IMR-90 (cell line): ENCODE measurements around the gene RGPD4. TPM values are rescaled to one million over a fixed set of nuclear protein-coding genes. Genes with fewer than 3 reads are reported as not detected.
"Not testable (repeated sequence)": the region's sequence is repeated elsewhere in the genome, so short reads cannot be mapped to it uniquely, and the experiment has no call there.

ENCODE experiments used
- ATAC-seq: fragments of 200-7000 bp; cut with Tn5 transposase; 2 replicates; pipeline ENCODE4 v1.9.1; 2020; ENCODE audit warnings: low read depth, mild to moderate bottlenecking, moderate library complexity
- BruUV-seq: library from RNA; stranded (reverse); fragments of 400-500 nt; replicated peaks from 2 replicates; lab custom pipeline; 2021; lab: Mats Ljungman, UMichigan
- CTCF ChIA-PET: fragments of 300-600 bp; formaldehyde crosslinking; extraction: SDS; loops from one replicate; lab custom pipeline; 2021; ENCODE audit warnings: antibody characterized with exemption; lab: Yijun Ruan, JAX
- POLR2A ChIA-PET: fragments of 300-600 bp; sonication (Branson Sonifier 250); formaldehyde crosslinking; loops from one replicate; lab custom pipeline; 2022; ENCODE audit warnings: antibody characterized with exemption; ENCODE audit not compliant: unreplicated experiment; lab: Charles Lee
- DNase-seq: peaks from one replicate; pipeline ENCODE4 v3.0.0; 2013
- H2AFZ ChIP-seq: replicated peaks from 2 replicates; pipeline ENCODE3; 2013; ENCODE audit warnings: low read length, mild to moderate bottlenecking; ENCODE audit not compliant: poor library complexity
- H2AK5ac ChIP-seq: 2 replicates; pipeline ENCODE4 v1.6.1; 2013; ENCODE audit warnings: low read depth, low read length, inconsistent platforms
- H2AK9ac ChIP-seq: replicated peaks from 2 replicates; pipeline ENCODE3; 2013; ENCODE audit warnings: mild to moderate bottlenecking, low read depth, low read length, moderate library complexity; ENCODE audit not compliant: poor library complexity
- H2BK120ac ChIP-seq: 2 replicates; pipeline ENCODE4 v1.6.1; 2013; ENCODE audit warnings: low read depth, low read length, inconsistent platforms
- H2BK15ac ChIP-seq: 3 replicates; pipeline ENCODE4 v1.6.1; 2013; ENCODE audit warnings: low read depth, low read length, inconsistent platforms
- H2BK20ac ChIP-seq: 2 replicates; pipeline ENCODE4 v1.6.1; 2013; ENCODE audit warnings: low read depth, mild to moderate bottlenecking, inconsistent platforms, low read length, moderate library complexity
- H2BK5ac ChIP-seq: 2 replicates; pipeline ENCODE4 v1.6.1; 2013; ENCODE audit warnings: mild to moderate bottlenecking, low read depth, low read length, inconsistent platforms; ENCODE audit not compliant: poor library complexity, severe bottlenecking
- H3K14ac ChIP-seq: replicated peaks from 2 replicates; pipeline ENCODE4 v1.6.1; 2013; ENCODE audit warnings: low read depth, low read length, inconsistent platforms
- H3K18ac ChIP-seq: 2 replicates; pipeline ENCODE4 v1.6.1; 2013; ENCODE audit warnings: low read depth, low read length, control low read depth
- H3K23ac ChIP-seq: 2 replicates; pipeline ENCODE4 v1.6.1; 2013; ENCODE audit warnings: low read depth, low read length, inconsistent platforms
- H3K27ac ChIP-seq: 2 replicates; pipeline ENCODE4 v1.5.1; 2013; ENCODE audit warnings: mild to moderate bottlenecking, control low read depth, low read length; ENCODE audit not compliant: insufficient read depth
- H3K27me3 ChIP-seq: 2 replicates; pipeline ENCODE4 v1.6.1; 2013; ENCODE audit warnings: low read length; ENCODE audit not compliant: control insufficient read depth, insufficient read depth
- H3K36me3 ChIP-seq: 2 replicates; pipeline ENCODE4 v1.6.1; 2013; ENCODE audit warnings: low read length, mixed read lengths; ENCODE audit not compliant: control insufficient read depth, insufficient read depth
- H3K4ac ChIP-seq: 2 replicates; pipeline ENCODE4 v1.6.1; 2013; ENCODE audit warnings: low read depth, low read length, inconsistent platforms
- H3K4me1 ChIP-seq: 2 replicates; pipeline ENCODE4 v1.6.1; 2013; ENCODE audit warnings: low read length, mixed read lengths; ENCODE audit not compliant: control insufficient read depth, insufficient read depth
- H3K4me2 ChIP-seq: 2 replicates; pipeline ENCODE4 v1.6.1; 2013; ENCODE audit warnings: low read depth, mild to moderate bottlenecking, control low read depth, low read length, moderate library complexity
- H3K4me3 ChIP-seq: 2 replicates; pipeline ENCODE4 v1.5.1; 2013; ENCODE audit warnings: low read depth, mild to moderate bottlenecking, control low read depth, low read length, moderate library complexity; ENCODE audit not compliant: insufficient read depth
- H3K56ac ChIP-seq: 2 replicates; pipeline ENCODE4 v1.6.1; 2013; ENCODE audit warnings: low read length, inconsistent platforms; ENCODE audit not compliant: insufficient read depth; ENCODE audit errors: extremely low read depth
- H3K79me1 ChIP-seq, 2 experiments: 2 replicates each; pipeline ENCODE4 v1.6.1; 2013; ENCODE audit warnings: low read length in 2 of 2, inconsistent platforms in 1 of 2, low read depth in 1 of 2
- H3K9ac ChIP-seq: 2 replicates; pipeline ENCODE4 v1.6.1; 2013; ENCODE audit warnings: low read depth, low read length, control low read depth
- H3K9me1 ChIP-seq: 2 replicates; pipeline ENCODE4 v1.6.1; 2013; ENCODE audit warnings: low read length, inconsistent platforms; ENCODE audit not compliant: insufficient read depth
- H3K9me3 ChIP-seq: 2 replicates; pipeline ENCODE4 v1.6.1; 2013; ENCODE audit warnings: low read length; ENCODE audit not compliant: control insufficient read depth, insufficient read depth
- H4K20me1 ChIP-seq: 2 replicates; pipeline ENCODE4 v1.6.1; 2013; ENCODE audit warnings: low read length, inconsistent platforms; ENCODE audit not compliant: insufficient read depth
- H4K5ac ChIP-seq: 2 replicates; pipeline ENCODE4 v1.6.1; 2013; ENCODE audit warnings: mild to moderate bottlenecking, low read depth, low read length, control low read depth
- H4K8ac ChIP-seq, 2 experiments: 2 replicates each; pipeline ENCODE4 v1.6.1; 2013; ENCODE audit warnings: low read depth in 2 of 2, low read length in 2 of 2, control low read depth in 1 of 2, inconsistent platforms in 1 of 2
- H4K91ac ChIP-seq: 2 replicates; pipeline ENCODE4 v1.6.1; 2013; ENCODE audit warnings: low read depth, low read length, inconsistent platforms; ENCODE audit not compliant: insufficient read depth
- WGBS, 2 experiments: methylation state at CpG; one replicate each; pipeline versions ENCODE4 v1.1.5 to v1.1.7; 2013; ENCODE audit warnings: missing lambda C conversion rate in 2 of 2; ENCODE audit not compliant: insufficient read length in 1 of 2; ENCODE audit errors: extremely low coverage in 2 of 2; 5-methylcytosine and 5-hydroxymethylcytosine counted together
- dilution Hi-C: fragments of 300-500 bp; cut with HindIII; formaldehyde crosslinking; loops from one replicate; pipeline ENCODE4 v1.14.3; 2018; ENCODE audit warnings: low sequenced_read_pairs; ENCODE audit not compliant: unreplicated experiment
- in situ Hi-C: fragments of 300-500 bp; cut with MboI; formaldehyde crosslinking; loops from 3 replicates; pipeline ENCODE4 v1.14.3; 2019; ENCODE audit warnings: low sequenced_read_pairs, inconsistent platforms, mixed read lengths
- intact Hi-C: fragments of 100-400 bp; cut with micrococcal nuclease; formaldehyde crosslinking; loops from 2 replicates; pipeline ENCODE4 v1.10.0; 2022
- polyA plus RNA-seq, 3 experiments: library from polyadenylated mRNA; depleted of rRNA; stranded (reverse); fragments of >200 nt; gene quantifications; 2 replicates each; pipeline ENCODE4 v1.2.3, GENCODE V29; 2012; ENCODE audit warnings: low replicate concordance in 1 of 3
- total RNA-seq: library from RNA; depleted of rRNA; stranded (reverse); fragments of >200 nt; gene quantifications from 2 replicates; pipeline ENCODE4 v1.2.3, GENCODE V29; 2012

RGPD4 gene
- total and polyA plus RNA-seq, 2 of the 4 experiments (the other 2 are of a cell fraction), result not detected

GRCh38 chr2:107833152-107833551 is 6.5 kb downstream of the RGPD4 start:
- CTCF ChIA-PET, H3K18ac ChIP-seq, H3K56ac ChIP-seq, H4K5ac ChIP-seq, H2AK9ac ChIP-seq, H3K23ac ChIP-seq, H3K79me1 ChIP-seq, H4K20me1 ChIP-seq, H3K4me3 ChIP-seq, H3K9me3 ChIP-seq, H2AK5ac ChIP-seq, H3K36me3 ChIP-seq, H4K8ac ChIP-seq, BruUV-seq, H2AFZ ChIP-seq, H3K27me3 ChIP-seq, H2BK20ac ChIP-seq, H3K4me1 ChIP-seq, POLR2A ChIA-PET, DNase-seq, H2BK15ac ChIP-seq, H3K27ac ChIP-seq, ATAC-seq, H3K4ac ChIP-seq, in situ Hi-C loops, dilution Hi-C loops, H3K14ac ChIP-seq, H3K9ac ChIP-seq, H2BK5ac ChIP-seq, H2BK120ac ChIP-seq, H3K4me2 ChIP-seq, intact Hi-C loops, H4K91ac ChIP-seq, H3K9me1 ChIP-seq: not testable (repeated sequence)
- WGBS, 2 experiments, result no CpG with 5 or more reads among the region's 2 CpGs

DNA sequence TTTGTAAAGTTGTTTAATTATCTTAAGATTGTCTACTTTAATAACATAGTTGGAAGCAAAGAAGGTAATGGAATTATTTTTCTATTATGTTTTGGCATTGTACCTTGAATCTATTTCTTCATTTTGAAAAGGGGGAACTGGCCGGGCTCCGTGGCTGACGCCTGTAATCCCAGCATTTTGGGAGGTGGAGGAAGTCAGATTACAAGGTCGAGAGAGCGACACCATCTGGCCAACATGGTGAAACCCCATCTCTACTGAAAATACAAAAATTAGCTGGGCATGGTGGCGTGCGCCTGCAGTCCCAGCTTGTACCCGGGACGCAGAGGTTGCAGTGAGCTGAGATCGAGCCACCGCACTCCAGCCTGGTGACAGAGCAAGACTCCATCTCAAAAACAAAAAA is 6.9 kb downstream of the RGPD4 start:
- H3K9ac ChIP-seq, POLR2A ChIA-PET, H3K14ac ChIP-seq, H2AFZ ChIP-seq, dilution Hi-C loops, H3K79me1 ChIP-seq, H4K91ac ChIP-seq, DNase-seq, H3K4me2 ChIP-seq, H3K23ac ChIP-seq, H4K5ac ChIP-seq, H3K4me1 ChIP-seq, H3K27me3 ChIP-seq, H3K36me3 ChIP-seq, H2AK5ac ChIP-seq, H2AK9ac ChIP-seq, H3K56ac ChIP-seq, H3K18ac ChIP-seq, H2BK15ac ChIP-seq, H3K9me3 ChIP-seq, H2BK20ac ChIP-seq, H2BK120ac ChIP-seq, H3K4ac ChIP-seq, ATAC-seq, H2BK5ac ChIP-seq, H4K8ac ChIP-seq, H3K9me1 ChIP-seq, in situ Hi-C loops, H4K20me1 ChIP-seq, H3K4me3 ChIP-seq, BruUV-seq, intact Hi-C loops, H3K27ac ChIP-seq: not testable (repeated sequence)
- CTCF ChIA-PET, result interaction anchor here (0.7 kb wide), 1 partner anchor 267 kb away, joined by 3 read pairs; no protein-coding TSS in a partner anchor
- WGBS, 2 experiments, result no CpG with 5 or more reads among the region's 11 CpGs
